IMR-90 (cell line): ENCODE measurements around the gene FFAR2. TPM values are rescaled to one million over a fixed set of nuclear protein-coding genes. Genes with fewer than 3 reads are reported as not detected.

Experiments used
- CEBPB ChIP-seq: IDR thresholded peaks from 2 replicates; pipeline ENCODE4 v1.6.1; 2012; ENCODE audit warnings: low read depth, low read length, improper control_type of control experiment
- CHD1 ChIP-seq: IDR thresholded peaks from 2 replicates; pipeline ENCODE4 v1.6.1; 2012; ENCODE audit warnings: low read depth, low read length, improper control_type of control experiment
- FOS ChIP-seq: fragments of 150-350 bp; IDR thresholded peaks from 2 replicates; pipeline ENCODE4 v1.6.1; 2016; ENCODE audit warnings: low read depth, low read length
- MAFK ChIP-seq: IDR thresholded peaks from 2 replicates; pipeline ENCODE4 v1.6.1; 2012; ENCODE audit warnings: low read depth, low read length, improper control_type of control experiment
- NFE2L2 ChIP-seq: fragments of 150-350 bp; IDR thresholded peaks from 2 replicates; pipeline ENCODE4 v1.6.1; 2016; ENCODE audit warnings: low read depth, mild to moderate bottlenecking, low read length
- RAD21 ChIP-seq: IDR thresholded peaks from 2 replicates; pipeline ENCODE4 v1.6.1; 2012; ENCODE audit warnings: low read length, improper control_type of control experiment
- RCOR1 ChIP-seq: IDR thresholded peaks from 2 replicates; pipeline ENCODE4 v1.6.1; 2012; ENCODE audit warnings: mild to moderate bottlenecking, low read length, improper control_type of control experiment; ENCODE audit not compliant: insufficient replicate concordance
- SMC3 ChIP-seq: fragments of 150-350 bp; IDR thresholded peaks from 2 replicates; pipeline ENCODE4 v1.6.1; 2016; ENCODE audit warnings: low read depth, mild to moderate bottlenecking, antibody characterized with exemption, low read length, moderate library complexity
- polyA plus RNA-seq, 3 experiments: library from polyadenylated mRNA; depleted of rRNA; stranded (reverse); fragments of >200 nt; gene quantifications; 2 replicates each; pipeline ENCODE4 v1.2.3, GENCODE V29; 2012; ENCODE audit warnings: low replicate concordance in 1 of 3
- total RNA-seq: library from RNA; depleted of rRNA; stranded (reverse); fragments of >200 nt; gene quantifications from 2 replicates; pipeline ENCODE4 v1.2.3, GENCODE V29; 2012

The FFAR2 gene
- total and polyA plus RNA-seq, 2 of the 4 experiments (the other 2 are of a cell fraction), result not detected

GRCh38 chr19:35484252-35485036 is 36.4 kb downstream of the FFAR2 start (continued):
- TF ChIP-seq RAD21 (no peak), MAFK (no peak), RCOR1 (no peak), FOS (no peak), CEBPB (no peak), SMC3 (no peak), NFE2L2 (no peak), CHD1 (no peak)
